ENCODE results near the gene UVRAG. TPM values are rescaled to one million over a fixed set of nuclear protein-coding genes. Genes with fewer than 3 reads are reported as not detected.

UVRAG gene
- total RNA-seq, 1 donor from 2014 or later: 27.6 TPM

- H3K36me3 Mint-ChIP-seq: peaks cover 22% of the 10 kb centered on the region
- peaks cover 2% of the 10 kb centered on the region for H3K4me1 Mint-ChIP-seq
- no peaks in the 10 kb centered on the region for H3K27me3 Mint-ChIP-seq (ENCODE audit: low read depth)
- H3K9me3 Mint-ChIP-seq: no peaks in the 10 kb centered on the region
- no peak overlapping the region for H3K4me3 Mint-ChIP-seq
- H3K27ac Mint-ChIP-seq: no peak overlapping the region
- TF ChIP-seq CTCF (IDR thresholded peaks at IDR 0.05; ENCODE audit: unreplicated experiment): no peak
- DNase-seq (ENCODE audit: low spot score in 2 of 2, unreplicated experiment in 2 of 2): no peak
Observed at GRCh38 chr11:76010051-76010450, 195.0 kb downstream of the UVRAG start.

GRCh38 chr11:76013526-76013925 is 198.5 kb downstream of the UVRAG start:
- Mint-ChIP-seq H3K27me3 (ENCODE audit: low read depth) (no peaks in the 10 kb centered on the region), H3K9me3 (peaks cover 18% of the 10 kb centered on the region), H3K36me3 (peaks cover 26% of the 10 kb centered on the region), H3K27ac (no peak overlapping the region), H3K4me1 (peaks cover 4% of the 10 kb centered on the region), H3K4me3 (no peak overlapping the region)
- TF ChIP-seq CTCF (IDR thresholded peaks at IDR 0.05; ENCODE audit: unreplicated experiment): peak; percentile 17
- no peak for DNase-seq (ENCODE audit: low spot score in 2 of 2, unreplicated experiment in 2 of 2)

- Mint-ChIP-seq H3K36me3 (peaks cover 50% of the 10 kb centered on the region), H3K4me3 (no peak overlapping the region), H3K4me1 (peaks cover 44% of the 10 kb centered on the region), H3K9me3 (peaks cover 33% of the 10 kb centered on the region), H3K27me3 (ENCODE audit: low read depth) (no peaks in the 10 kb centered on the region), H3K27ac (peak overlapping the region; percentile 55)
- no peak for DNase-seq (ENCODE audit: low spot score in 2 of 2, unreplicated experiment in 2 of 2)
- TF ChIP-seq CTCF (IDR thresholded peaks at IDR 0.05; ENCODE audit: unreplicated experiment): no peak
Observed at GRCh38 chr11:76023236-76024068, 208.4 kb downstream of the UVRAG start.

GRCh38 chr11:76025068-76025467 is 210.1 kb downstream of the UVRAG start:
- Mint-ChIP-seq H3K27ac (peak overlapping the region; percentile 75), H3K36me3 (peaks cover 48% of the 10 kb centered on the region), H3K4me3 (no peak overlapping the region), H3K4me1 (peaks cover 44% of the 10 kb centered on the region), H3K9me3 (peaks cover 34% of the 10 kb centered on the region), H3K27me3 (ENCODE audit: low read depth) (no peaks in the 10 kb centered on the region)
- TF ChIP-seq CTCF (IDR thresholded peaks at IDR 0.05; ENCODE audit: unreplicated experiment): no peak
- no peak for DNase-seq (ENCODE audit: low spot score in 2 of 2, unreplicated experiment in 2 of 2)

GRCh38 chr11:76025817-76026216 is 210.8 kb downstream of the UVRAG start:
- no peak overlapping the region for H3K27ac Mint-ChIP-seq
- no peak for DNase-seq (ENCODE audit: low spot score in 2 of 2, unreplicated experiment in 2 of 2)
- H3K9me3 Mint-ChIP-seq: peaks cover 34% of the 10 kb centered on the region
- no peak for TF ChIP-seq CTCF (IDR thresholded peaks at IDR 0.05; ENCODE audit: unreplicated experiment)
- no peaks in the 10 kb centered on the region for H3K27me3 Mint-ChIP-seq (ENCODE audit: low read depth)
- no peak overlapping the region for H3K4me3 Mint-ChIP-seq
- H3K4me1 Mint-ChIP-seq: peaks cover 51% of the 10 kb centered on the region
- peaks cover 42% of the 10 kb centered on the region for H3K36me3 Mint-ChIP-seq

All from mesothelial cell of epicardium (in vitro differentiated cells).